ENCODE measurements around the gene CLIP3.

CLIP3 gene

GRCh38 chr19:36006955-36007354 lies 25.7 kb downstream of the CLIP3 start:
- ChIA-PET POLR2A (no interaction called here), CTCF (interaction anchor here (1.8 kb wide), 1 partner anchor 11 kb away, joined by 6 read pairs; no protein-coding TSS in a partner anchor)

GRCh38 chr19:36003284-36003683 lies 29.4 kb downstream of the CLIP3 start:
- POLR2A ChIA-PET = no interaction called here
- no peak overlapping the region for H3K4me3 ChIP-seq (ENCODE audit: low read depth, low read length)
- no peak for DNase-seq (ENCODE audit: low read depth, low spot score)
- CTCF ChIA-PET = interaction anchor here (0.6 kb wide), 2 partner anchors 11 to 52 kb away, joined by 3 read pairs; partner anchors contain the start of gene ALKBH6
- no peak for TF ChIP-seq CTCF (IDR thresholded peaks at IDR 0.05; ENCODE audit: insufficient read depth, low read length, missing control alignments)

More at GRCh38 chr19:36006955-36007354, 25.7 kb downstream of the CLIP3 start:
- no peak for DNase-seq (ENCODE audit: low read depth, low spot score)
- no peak overlapping the region for H3K4me3 ChIP-seq (ENCODE audit: low read depth, low read length)
- no peak for TF ChIP-seq CTCF (IDR thresholded peaks at IDR 0.05; ENCODE audit: insufficient read depth, low read length, missing control alignments)

GRCh38 chr19:36001605-36002004 lies 31.1 kb downstream of the CLIP3 start:
- no peak for TF ChIP-seq CTCF (IDR thresholded peaks at IDR 0.05; ENCODE audit: insufficient read depth, low read length, missing control alignments)
- no peak for DNase-seq (ENCODE audit: low read depth, low spot score)
- ChIA-PET CTCF (no interaction called here), POLR2A (interaction anchor here (0.6 kb wide), 1 partner anchor 13 kb away, joined by 3 read pairs; the partner anchor contains the start of gene ALKBH6)
- H3K4me3 ChIP-seq (ENCODE audit: low read depth, low read length) = no peak overlapping the region

GRCh38 chr19:35996777-35997176 lies 35.9 kb downstream of the CLIP3 start:
- no peak for TF ChIP-seq CTCF (IDR thresholded peaks at IDR 0.05; ENCODE audit: insufficient read depth, low read length, missing control alignments)
- no peak overlapping the region for H3K4me3 ChIP-seq (ENCODE audit: low read depth, low read length)
- ChIA-PET CTCF (interaction anchor here (0.8 to 1.6 kb wide), 5 partner anchors 9 to 115 kb away, joined by 3 to 6 read pairs (median 4); partner anchors contain the start of genes SYNE4 and THAP8), POLR2A (interaction anchor here (0.6 to 1.9 kb wide), 2 partner anchors 17 to 287 kb away, joined by 3 to 4 read pairs; partner anchors contain the start of gene ALKBH6)
- no peak for DNase-seq (ENCODE audit: low read depth, low spot score)

- TF ChIP-seq CTCF (IDR thresholded peaks at IDR 0.05; ENCODE audit: insufficient read depth, low read length, missing control alignments) = no peak
- peak within 1 kb of the TSS; percentile 78 for H3K4me3 ChIP-seq (ENCODE audit: low read depth, low read length)
- ChIA-PET CTCF (interaction anchor here (0.8 to 1.7 kb wide), 5 partner anchors 11 to 114 kb away, joined by 4 to 6 read pairs (median 4); partner anchors contain the start of genes SYNE4 and THAP8), POLR2A (interaction anchor here (0.9 to 1.9 kb wide), 2 partner anchors 18 to 46 kb away, joined by 3 to 4 read pairs; partner anchors contain the start of gene ALKBH6)
- DNase-seq (ENCODE audit: low read depth, low spot score) = peak; percentile 26
Observed at GRCh38 chr19:35995048-35995993, 37.4 kb downstream of the CLIP3 start, which contains the start of gene SDHAF1. Gene SDHAF1, plus strand, starts transcription at chr19:35995188. Its CDS starts 87 bp downstream, at chr19:35995275.
